Skeletal muscle tissue (tissue), 4 donors: ENCODE data around the gene TATDN2. TPM values are rescaled to one million over a fixed set of nuclear protein-coding genes. Genes with fewer than 3 reads are reported as not detected.

Source experiments
- H3K27ac ChIP-seq: one replicate; pipeline ENCODE4 v1.7.0; 2013; ENCODE audit warnings: mild to moderate bottlenecking, low read depth, low read length, inconsistent platforms
- H3K27me3 ChIP-seq, 3 donors: one replicate each; pipeline ENCODE4 v1.7.0; 2013; ENCODE audit warnings: low read length in 3 of 3; ENCODE audit not compliant: control insufficient read depth in 3 of 3, insufficient read depth in 3 of 3
- H3K36me3 ChIP-seq, 3 donors: one replicate each; pipeline ENCODE4 v1.7.0; 2013; ENCODE audit warnings: low read length in 3 of 3; ENCODE audit not compliant: control insufficient read depth in 3 of 3, insufficient read depth in 3 of 3
- H3K4me1 ChIP-seq, 3 donors: one replicate each; pipeline ENCODE4 v1.7.0; 2013; ENCODE audit warnings: low read length in 3 of 3, mild to moderate bottlenecking in 3 of 3; ENCODE audit not compliant: control insufficient read depth in 3 of 3, insufficient read depth in 3 of 3
- H3K4me3 ChIP-seq, 3 donors: one replicate each; pipeline ENCODE4 v1.7.0; 2013; ENCODE audit warnings: low read length in 3 of 3
- H3K9ac ChIP-seq, 3 donors: one replicate each; pipeline ENCODE4 v1.7.0; 2013; ENCODE audit warnings: low read length in 3 of 3, mild to moderate bottlenecking in 3 of 3, moderate library complexity in 2 of 3, low read depth in 1 of 3
- H3K9me3 ChIP-seq, 3 donors: one replicate each; pipeline ENCODE4 v1.7.0; 2013; ENCODE audit warnings: low read length in 3 of 3; ENCODE audit not compliant: control insufficient read depth in 3 of 3
- total RNA-seq: library from RNA; depleted of rRNA; stranded (reverse); fragments of >200 nt; gene quantifications from one replicate; pipeline ENCODE4 v1.2.3, GENCODE V29; 2014
- donor health status: Osteomylitis.

The TATDN2 gene
- total RNA-seq, 1 donor from 2014 or later = 13.6 TPM

DNA sequence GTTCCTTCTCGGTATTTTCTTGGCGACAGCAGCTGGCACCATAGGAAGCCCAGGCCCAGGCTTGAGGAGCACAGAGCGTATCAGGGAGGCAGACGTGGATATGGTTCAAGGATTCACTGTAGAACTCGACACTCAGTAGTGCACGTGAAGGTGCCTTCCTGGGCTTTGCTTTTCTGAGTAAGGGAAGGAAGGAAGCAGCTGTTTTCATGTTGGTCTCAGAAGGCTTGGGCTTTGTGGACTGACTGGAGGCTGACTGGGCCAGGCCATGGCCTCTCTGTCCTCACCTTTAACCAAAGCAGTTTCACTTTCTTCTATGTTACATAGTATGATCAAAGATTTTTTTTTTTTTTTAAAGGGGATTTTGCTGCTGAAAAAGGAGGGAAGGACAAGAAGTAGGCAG, 51.4 kb downstream of the TATDN2 start:
- Histone ChIP-seq H3K27me3 (no peaks in the 10 kb centered on the region), H3K9me3 (no peaks in the 10 kb centered on the region), H3K36me3 (peaks cover 45 to 50% (median 50%) of the 10 kb centered on the region in 3 donors), H3K9ac (peak overlapping the region in 2 of 3 donors; percentile 13 to 23), H3K4me3 (no peak overlapping the region), H3K4me1 (no peaks in the 10 kb centered on the region), H3K27ac (no peak overlapping the region)

DNA sequence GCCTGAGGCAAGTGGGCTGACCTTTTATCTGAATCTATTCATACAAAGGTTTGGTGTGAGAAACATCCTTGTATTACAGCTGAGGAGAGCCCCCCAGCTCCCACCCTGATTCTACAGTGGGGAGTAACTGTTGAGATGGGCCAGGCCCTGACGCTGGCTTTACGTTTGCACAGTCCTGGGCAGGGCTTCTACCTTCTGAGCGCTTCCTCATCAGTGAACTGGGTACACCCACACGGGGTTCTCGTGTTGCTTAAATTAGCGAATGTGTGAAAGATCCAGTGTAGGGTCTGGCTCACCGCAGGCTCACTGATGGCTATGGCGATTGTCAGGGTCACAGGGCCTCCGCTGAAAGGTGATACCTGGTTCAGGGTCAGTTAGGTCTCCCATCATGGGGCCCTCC, 51.8 kb downstream of the TATDN2 start:
- no peak overlapping the region for H3K4me3 ChIP-seq
- H3K9me3 ChIP-seq = no peaks in the 10 kb centered on the region
- H3K27me3 ChIP-seq = no peaks in the 10 kb centered on the region
- peaks cover 0 to 1% (median under 1%) of the 10 kb centered on the region in 3 donors for H3K4me1 ChIP-seq
- H3K36me3 ChIP-seq = peaks cover 49 to 54% (median 54%) of the 10 kb centered on the region in 3 donors
- no peak overlapping the region for H3K27ac ChIP-seq
- no peak overlapping the region for H3K9ac ChIP-seq

DNA sequence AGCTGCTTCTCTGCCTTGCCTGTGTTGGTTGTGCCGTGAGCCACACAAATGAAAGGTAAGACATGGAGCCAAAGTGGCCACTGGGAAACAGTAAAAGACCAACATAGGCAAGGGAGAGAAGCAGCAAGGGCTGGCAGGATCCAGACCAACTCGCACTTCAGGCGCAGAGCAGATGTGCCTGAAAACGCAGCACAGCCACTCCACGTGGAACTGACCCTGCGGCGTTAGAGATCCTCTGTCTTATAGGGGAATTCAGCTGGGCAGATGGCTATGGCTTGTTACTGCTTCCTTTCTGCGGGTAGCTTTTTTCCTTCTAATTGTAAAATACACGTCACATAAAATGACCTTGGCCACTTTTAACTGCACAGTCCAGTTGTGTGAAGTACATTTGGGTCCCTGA, 54.8 kb downstream of the TATDN2 start:
- H3K4me1 ChIP-seq = peaks cover 0 to 7% (median 4%) of the 10 kb centered on the region in 3 donors
- no peak overlapping the region for H3K4me3 ChIP-seq
- H3K9ac ChIP-seq = no peak overlapping the region
- H3K27me3 ChIP-seq = no peaks in the 10 kb centered on the region
- H3K27ac ChIP-seq = no peak overlapping the region
- H3K9me3 ChIP-seq = no peaks in the 10 kb centered on the region
- H3K36me3 ChIP-seq = peaks cover 53 to 80% (median 68%) of the 10 kb centered on the region in 3 donors

GRCh38 chr3:10303785-10304184, 55.5 kb downstream of the TATDN2 start:
- Histone ChIP-seq H3K36me3 (peaks cover 53 to 82% (median 72%) of the 10 kb centered on the region in 3 donors), H3K27me3 (no peaks in the 10 kb centered on the region), H3K27ac (no peak overlapping the region), H3K9me3 (no peaks in the 10 kb centered on the region), H3K4me1 (peaks cover 0 to 7% (median 4%) of the 10 kb centered on the region in 3 donors), H3K9ac (no peak overlapping the region), H3K4me3 (no peak overlapping the region)

DNA sequence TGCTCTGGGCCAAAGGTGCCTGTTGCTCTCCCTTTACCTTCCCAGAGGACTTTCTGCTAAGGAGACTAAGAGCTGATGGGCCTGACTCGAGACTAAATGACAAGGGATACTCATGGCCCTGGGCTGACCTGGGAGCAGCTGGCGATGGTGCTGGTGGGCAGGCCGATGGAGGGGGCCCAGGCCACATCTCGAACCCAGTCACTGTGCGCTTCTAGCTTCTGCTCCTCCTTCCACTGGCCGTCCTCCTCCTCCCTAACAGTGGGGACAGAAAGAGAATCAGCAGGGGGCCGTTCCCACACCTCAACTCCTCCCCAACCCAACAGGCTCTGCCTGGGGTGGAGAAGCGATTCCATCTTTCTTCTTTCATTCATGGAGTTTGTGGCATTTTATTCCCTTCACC, 56.6 kb downstream of the TATDN2 start:
- Histone ChIP-seq H3K4me3 (no peak overlapping the region), H3K9me3 (no peaks in the 10 kb centered on the region), H3K9ac (no peak overlapping the region), H3K36me3 (peaks cover 51 to 85% (median 65%) of the 10 kb centered on the region in 3 donors), H3K27me3 (no peaks in the 10 kb centered on the region), H3K4me1 (peaks cover 0 to 7% (median 4%) of the 10 kb centered on the region in 3 donors), H3K27ac (no peak overlapping the region)

GRCh38 chr3:10305331-10305902, 57.2 kb downstream of the TATDN2 start:
- Histone ChIP-seq H3K4me3 (no peak overlapping the region), H3K27me3 (no peaks in the 10 kb centered on the region), H3K27ac (no peak overlapping the region), H3K36me3 (peaks cover 50 to 84% (median 62%) of the 10 kb centered on the region in 3 donors), H3K9ac (peak overlapping the region in 1 of 3 donors; percentile 12), H3K4me1 (peaks cover 0 to 7% (median 4%) of the 10 kb centered on the region in 3 donors), H3K9me3 (no peaks in the 10 kb centered on the region)

DNA sequence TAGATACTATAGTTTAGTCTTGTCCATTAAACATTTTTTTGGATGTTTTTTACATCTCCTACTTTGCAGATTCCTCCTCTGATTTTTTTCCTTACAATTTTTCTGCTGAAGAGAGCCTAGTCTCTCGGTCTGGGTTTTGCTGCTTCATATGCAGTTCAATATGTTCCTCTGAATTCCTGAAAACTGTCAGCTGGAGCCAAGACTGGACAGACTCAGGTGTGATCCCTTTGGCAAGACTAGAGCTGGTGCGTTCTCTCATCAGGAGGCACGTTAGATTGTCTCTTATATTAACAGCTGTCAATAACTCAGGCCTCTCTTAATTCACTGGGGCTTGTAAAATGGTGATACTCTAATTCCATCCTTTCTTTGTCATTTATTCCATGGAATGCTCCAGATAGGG, 57.9 kb downstream of the TATDN2 start:
- peaks cover 0 to 7% (median 4%) of the 10 kb centered on the region in 3 donors for H3K4me1 ChIP-seq
- H3K9me3 ChIP-seq = no peaks in the 10 kb centered on the region
- H3K27me3 ChIP-seq = no peaks in the 10 kb centered on the region
- no peak overlapping the region for H3K27ac ChIP-seq
- H3K4me3 ChIP-seq = no peak overlapping the region
- no peak overlapping the region for H3K9ac ChIP-seq
- H3K36me3 ChIP-seq = peaks cover 47 to 84% (median 64%) of the 10 kb centered on the region in 3 donors

GRCh38 chr3:10308678-10309077, 60.4 kb downstream of the TATDN2 start:
- H3K9ac ChIP-seq = no peak overlapping the region
- H3K9me3 ChIP-seq = no peaks in the 10 kb centered on the region
- no peaks in the 10 kb centered on the region for H3K27me3 ChIP-seq
- no peak overlapping the region for H3K4me3 ChIP-seq
- peaks cover 0 to 7% (median 4%) of the 10 kb centered on the region in 3 donors for H3K4me1 ChIP-seq
- no peak overlapping the region for H3K27ac ChIP-seq
- H3K36me3 ChIP-seq = peaks cover 49 to 88% (median 66%) of the 10 kb centered on the region in 3 donors

DNA sequence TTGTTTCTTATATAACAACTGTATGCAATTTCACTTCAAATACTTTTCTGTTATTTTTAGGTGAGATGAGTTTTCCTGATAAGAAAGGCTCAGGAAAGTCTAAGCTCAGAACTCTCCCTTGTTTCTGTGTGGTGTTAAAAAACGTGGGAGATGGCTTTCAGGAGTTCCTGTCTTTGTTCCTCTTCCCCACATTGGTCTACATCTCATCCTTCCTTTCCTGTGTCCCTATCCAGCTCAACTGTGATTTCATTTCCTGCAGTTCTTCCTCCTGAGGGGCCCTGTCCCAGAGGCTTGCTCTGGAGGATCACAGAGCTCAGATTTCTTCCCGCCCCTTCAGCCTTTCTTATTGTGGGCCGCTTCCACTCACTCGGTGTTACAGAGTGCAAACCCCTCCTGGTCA, 61.5 kb downstream of the TATDN2 start:
- no peaks in the 10 kb centered on the region for H3K27me3 ChIP-seq
- H3K4me1 ChIP-seq = peaks cover 0 to 7% (median 4%) of the 10 kb centered on the region in 3 donors
- no peak overlapping the region for H3K27ac ChIP-seq
- H3K36me3 ChIP-seq = peaks cover 44 to 86% (median 67%) of the 10 kb centered on the region in 3 donors
- no peak overlapping the region for H3K9ac ChIP-seq
- H3K4me3 ChIP-seq = no peak overlapping the region
- H3K9me3 ChIP-seq = no peaks in the 10 kb centered on the region

GRCh38 chr3:10310578-10310977, 62.3 kb downstream of the TATDN2 start:
- Histone ChIP-seq H3K9me3 (no peaks in the 10 kb centered on the region), H3K4me3 (no peak overlapping the region), H3K27me3 (no peaks in the 10 kb centered on the region), H3K4me1 (peaks cover 0 to under 1% (median 0%) of the 10 kb centered on the region in 3 donors), H3K36me3 (peaks cover 44 to 85% (median 63%) of the 10 kb centered on the region in 3 donors), H3K9ac (no peak overlapping the region), H3K27ac (no peak overlapping the region)
